ENCODE data around the gene RFTN1. TPM values are rescaled to one million over a fixed set of nuclear protein-coding genes. Genes with fewer than 3 reads are reported as not detected.

The RFTN1 gene
- total and polyA plus RNA-seq, 5 donors from 2014 or later: 87.1 to 111 (median 104) TPM

GRCh38 chr3:16357186-16358121 is 156.0 kb downstream of the RFTN1 start:
- Histone ChIP-seq H3K27ac (ENCODE audit: insufficient read depth, low read length, poor library complexity, severe bottlenecking) (no peak overlapping the region), H3K4me3 (ENCODE audit: low read depth, low read length) (no peak overlapping the region), H3K36me3 (ENCODE audit: control insufficient read depth, insufficient read depth, low read length) (peaks cover 59% of the 10 kb centered on the region), H3K9me3 (ENCODE audit: control insufficient read depth in 2 of 2, low read length in 2 of 2) (no peaks in the 10 kb centered on the region), H3K27me3 (ENCODE audit: control insufficient read depth, insufficient read depth, low read length) (no peaks in the 10 kb centered on the region), H3K4me1 (ENCODE audit: control insufficient read depth, insufficient read depth, low read length, poor library complexity, severe bottlenecking) (no peaks in the 10 kb centered on the region)
- no peak for DNase-seq
- Mint-ChIP-seq H3K27ac (peak overlapping the region; percentile 20 to 81 (median 69)), H3K9me3 (no peaks in the 10 kb centered on the region), H3K4me1 (peaks cover 20 to 38% (median 29%) of the 10 kb centered on the region in 4 donors), H3K27me3 (no peaks in the 10 kb centered on the region), H3K36me3 (peaks cover 49% of the 10 kb centered on the region), H3K4me3 (peak overlapping the region in 1 of 4 donors; percentile 52)
- no peak for ATAC-seq (ENCODE audit: low read depth in 2 of 2)

DNA sequence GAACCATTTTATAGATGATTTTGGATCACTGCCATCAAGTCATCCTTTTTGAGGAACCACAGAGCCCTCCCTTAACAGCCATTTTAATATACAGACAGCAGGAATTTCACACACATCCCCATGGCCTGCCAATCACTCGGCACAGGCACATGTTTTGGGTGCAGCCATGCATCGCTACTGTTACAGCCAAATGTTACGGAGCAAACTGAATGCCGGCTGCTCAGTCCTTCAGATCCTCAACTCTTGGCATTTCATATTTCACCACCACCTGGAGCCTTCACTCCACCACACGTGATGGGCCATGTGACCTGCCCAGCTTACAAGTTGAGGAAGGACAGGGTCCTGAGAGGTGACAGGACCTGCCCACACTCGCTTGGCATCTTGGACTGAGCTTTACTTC is 157.7 kb downstream of the RFTN1 start:
- no peak for ATAC-seq (ENCODE audit: low read depth in 2 of 2)

DNA sequence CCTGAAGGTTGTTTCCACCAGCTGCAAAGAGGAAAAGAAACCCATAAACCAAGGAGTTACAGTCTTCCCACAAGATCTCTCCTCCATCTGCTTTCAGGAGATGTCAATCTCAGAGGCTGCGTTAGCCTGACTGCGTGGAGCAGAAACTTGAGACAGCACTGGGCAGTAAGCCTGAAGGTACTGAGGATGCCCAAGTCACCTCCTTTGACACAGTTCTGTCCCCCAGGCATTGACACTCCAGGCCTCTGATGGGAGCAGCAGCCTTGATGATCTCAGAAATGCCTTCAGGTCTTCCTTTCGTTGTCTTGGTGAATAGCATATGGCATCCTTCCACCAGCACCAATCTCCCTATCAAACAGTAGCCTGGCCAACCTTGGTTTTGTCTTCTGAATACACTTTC is 159.2 kb downstream of the RFTN1 start:
- Histone ChIP-seq H3K27ac (ENCODE audit: insufficient read depth, low read length, poor library complexity, severe bottlenecking) (no peak overlapping the region), H3K27me3 (ENCODE audit: control insufficient read depth, insufficient read depth, low read length) (no peaks in the 10 kb centered on the region), H3K36me3 (ENCODE audit: control insufficient read depth, insufficient read depth, low read length) (peaks cover 73% of the 10 kb centered on the region), H3K4me1 (ENCODE audit: control insufficient read depth, insufficient read depth, low read length, poor library complexity, severe bottlenecking) (no peaks in the 10 kb centered on the region), H3K4me3 (ENCODE audit: low read depth, low read length) (no peak overlapping the region), H3K9me3 (ENCODE audit: control insufficient read depth in 2 of 2, low read length in 2 of 2) (no peaks in the 10 kb centered on the region)
- Mint-ChIP-seq H3K27ac (peak overlapping the region; percentile 44 to 87 (median 66)), H3K9me3 (no peaks in the 10 kb centered on the region), H3K4me3 (no peak overlapping the region), H3K4me1 (peaks cover 26 to 43% (median 33%) of the 10 kb centered on the region in 4 donors), H3K27me3 (no peaks in the 10 kb centered on the region), H3K36me3 (peaks cover 58% of the 10 kb centered on the region)
- ATAC-seq (ENCODE audit: low read depth in 2 of 2): no peak
- DNase-seq: no peak

More for the DNA sequence above, 157.7 kb downstream of the RFTN1 start:
- Mint-ChIP-seq H3K27me3 (no peaks in the 10 kb centered on the region), H3K4me1 (peaks cover 20 to 39% (median 29%) of the 10 kb centered on the region in 4 donors), H3K27ac (peak overlapping the region in 1 of 3 donors; percentile 73), H3K9me3 (no peaks in the 10 kb centered on the region), H3K36me3 (peaks cover 44% of the 10 kb centered on the region), H3K4me3 (no peak overlapping the region)
- Histone ChIP-seq H3K27ac (ENCODE audit: insufficient read depth, low read length, poor library complexity, severe bottlenecking) (no peak overlapping the region), H3K27me3 (ENCODE audit: control insufficient read depth, insufficient read depth, low read length) (no peaks in the 10 kb centered on the region), H3K4me1 (ENCODE audit: control insufficient read depth, insufficient read depth, low read length, poor library complexity, severe bottlenecking) (no peaks in the 10 kb centered on the region), H3K9me3 (ENCODE audit: control insufficient read depth in 2 of 2, low read length in 2 of 2) (no peaks in the 10 kb centered on the region), H3K4me3 (ENCODE audit: low read depth, low read length) (no peak overlapping the region), H3K36me3 (ENCODE audit: control insufficient read depth, insufficient read depth, low read length) (peaks cover 62% of the 10 kb centered on the region)
- DNase-seq: no peak

DNA sequence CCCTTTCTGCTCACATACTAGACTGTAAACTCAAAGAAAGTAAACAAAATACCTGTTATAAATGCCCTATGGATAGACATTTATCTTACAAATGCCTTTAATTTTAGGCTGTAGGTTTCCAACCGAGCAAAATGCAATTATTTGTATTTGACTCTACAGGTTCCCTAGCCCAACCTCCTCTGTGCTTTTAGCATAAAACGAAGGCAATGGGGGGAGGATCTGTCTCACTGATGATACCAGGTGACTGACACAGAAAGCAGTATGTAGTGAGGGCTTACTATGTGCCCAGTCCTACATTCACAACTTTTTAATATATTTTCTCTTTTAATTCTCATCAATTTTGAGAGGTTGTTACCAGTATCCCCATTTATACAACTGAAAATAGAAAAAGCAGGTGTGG is 161.1 kb downstream of the RFTN1 start:
- H3K27ac Mint-ChIP-seq: peak overlapping the region in 2 of 3 donors; percentile 85
- Histone ChIP-seq H3K27ac (ENCODE audit: insufficient read depth, low read length, poor library complexity, severe bottlenecking) (no peak overlapping the region), H3K36me3 (ENCODE audit: control insufficient read depth, insufficient read depth, low read length) (peaks cover 80% of the 10 kb centered on the region), H3K4me1 (ENCODE audit: control insufficient read depth, insufficient read depth, low read length, poor library complexity, severe bottlenecking) (no peaks in the 10 kb centered on the region), H3K4me3 (ENCODE audit: low read depth, low read length) (no peak overlapping the region), H3K27me3 (ENCODE audit: control insufficient read depth, insufficient read depth, low read length) (no peaks in the 10 kb centered on the region), H3K9me3 (ENCODE audit: control insufficient read depth in 2 of 2, low read length in 2 of 2) (no peaks in the 10 kb centered on the region)
- no peak overlapping the region for H3K4me3 Mint-ChIP-seq
- peaks cover 66% of the 10 kb centered on the region for H3K36me3 Mint-ChIP-seq
- no peaks in the 10 kb centered on the region for H3K27me3 Mint-ChIP-seq
- ATAC-seq (ENCODE audit: low read depth in 2 of 2): no peak
- H3K9me3 Mint-ChIP-seq: no peaks in the 10 kb centered on the region
- DNase-seq: no peak
- H3K4me1 Mint-ChIP-seq: peaks cover 26 to 41% (median 34%) of the 10 kb centered on the region in 4 donors

DNA sequence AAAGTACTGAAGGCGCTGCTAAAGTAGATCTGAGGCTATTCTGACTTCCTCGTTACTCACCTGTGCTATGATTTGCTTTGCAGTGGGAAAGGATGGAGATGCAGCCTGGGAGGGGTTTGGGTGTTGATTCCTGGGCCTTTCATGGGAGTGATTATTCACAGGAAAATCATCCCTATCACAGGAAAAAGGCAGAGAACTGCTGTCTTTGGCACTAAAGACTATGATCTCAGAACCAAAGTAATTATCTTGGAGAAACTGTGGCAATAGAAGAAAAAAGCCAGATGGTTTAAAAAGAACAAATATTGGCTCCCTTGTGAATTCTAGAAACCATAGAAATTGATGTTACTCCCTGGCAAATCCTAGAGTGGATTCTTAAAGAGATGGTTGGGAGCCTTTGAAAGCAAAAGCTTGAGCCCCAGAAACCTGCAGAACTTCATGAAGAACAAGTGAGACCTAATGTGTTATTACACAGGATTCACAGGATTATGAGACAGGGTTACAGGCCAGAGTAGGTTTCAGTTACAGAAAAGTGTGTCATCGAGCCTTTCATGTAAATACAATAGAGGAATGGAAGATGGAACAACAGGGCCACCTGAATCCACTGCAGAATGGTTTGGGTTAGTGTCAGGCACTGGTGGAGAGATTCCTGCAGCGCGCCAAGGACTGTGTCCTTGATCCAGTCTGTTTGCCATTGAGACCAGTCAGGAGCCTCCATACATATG is 162.7 kb downstream of the RFTN1 start:
- peaks cover 79% of the 10 kb centered on the region for H3K36me3 ChIP-seq (ENCODE audit: control insufficient read depth, insufficient read depth, low read length)
- ATAC-seq (ENCODE audit: low read depth in 2 of 2) (no peak), DNase-seq (no peak)
- no peaks in the 10 kb centered on the region for H3K27me3 ChIP-seq (ENCODE audit: control insufficient read depth, insufficient read depth, low read length)
- no peak overlapping the region for H3K4me3 ChIP-seq (ENCODE audit: low read depth, low read length)
- Mint-ChIP-seq H3K4me3 (no peak overlapping the region), H3K4me1 (peaks cover 26 to 53% (median 38%) of the 10 kb centered on the region in 4 donors), H3K9me3 (no peaks in the 10 kb centered on the region), H3K27ac (peak overlapping the region in 2 of 3 donors; percentile 18 to 85), H3K36me3 (peaks cover 65% of the 10 kb centered on the region), H3K27me3 (no peaks in the 10 kb centered on the region)
- no peaks in the 10 kb centered on the region for H3K4me1 ChIP-seq (ENCODE audit: control insufficient read depth, insufficient read depth, low read length, poor library complexity, severe bottlenecking)
- H3K9me3 ChIP-seq (ENCODE audit: control insufficient read depth in 2 of 2, low read length in 2 of 2): no peaks in the 10 kb centered on the region
- no peak overlapping the region for H3K27ac ChIP-seq (ENCODE audit: insufficient read depth, low read length, poor library complexity, severe bottlenecking)

DNA sequence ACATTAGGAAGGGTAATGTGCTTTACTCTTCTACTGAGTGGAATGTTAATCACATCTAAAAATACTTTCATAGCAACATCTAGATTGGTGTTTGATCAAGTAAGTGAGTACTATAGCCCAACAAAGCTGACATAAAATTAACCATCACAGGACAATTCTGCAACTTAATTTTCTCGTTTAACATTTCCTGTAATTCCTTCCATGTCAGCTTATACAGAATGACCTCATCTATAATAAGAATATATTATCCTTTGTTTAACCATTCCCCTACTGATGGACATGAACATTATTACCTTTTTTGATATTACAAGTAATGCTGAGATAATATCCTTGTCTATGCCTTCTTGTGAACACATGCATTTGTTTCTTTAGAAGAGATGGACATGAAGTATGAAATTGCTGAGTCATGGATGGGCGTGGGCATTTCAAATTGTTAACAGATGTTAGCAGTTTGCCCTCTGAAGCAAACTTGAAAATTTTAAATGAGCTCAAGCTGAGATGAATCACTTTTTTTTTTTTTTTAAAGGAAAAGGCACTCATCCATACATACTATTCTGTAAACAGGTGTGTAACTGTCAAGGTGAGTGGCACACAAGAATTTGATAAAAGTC is 163.4 kb downstream of the RFTN1 start:
- H3K4me3 ChIP-seq (ENCODE audit: low read depth, low read length): no peak overlapping the region
- H3K27me3 ChIP-seq (ENCODE audit: control insufficient read depth, insufficient read depth, low read length): no peaks in the 10 kb centered on the region
- no peak for DNase-seq
- no peaks in the 10 kb centered on the region for H3K9me3 ChIP-seq (ENCODE audit: control insufficient read depth in 2 of 2, low read length in 2 of 2)
- Mint-ChIP-seq H3K4me3 (no peak overlapping the region), H3K9me3 (no peaks in the 10 kb centered on the region), H3K27me3 (no peaks in the 10 kb centered on the region), H3K36me3 (peaks cover 67% of the 10 kb centered on the region), H3K27ac (peak overlapping the region in 2 of 3 donors; percentile 70 to 85), H3K4me1 (peaks cover 24 to 54% (median 38%) of the 10 kb centered on the region in 4 donors)
- H3K4me1 ChIP-seq (ENCODE audit: control insufficient read depth, insufficient read depth, low read length, poor library complexity, severe bottlenecking): no peaks in the 10 kb centered on the region
- H3K36me3 ChIP-seq (ENCODE audit: control insufficient read depth, insufficient read depth, low read length): peaks cover 81% of the 10 kb centered on the region
- no peak for ATAC-seq (ENCODE audit: low read depth in 2 of 2)
- H3K27ac ChIP-seq (ENCODE audit: insufficient read depth, low read length, poor library complexity, severe bottlenecking): no peak overlapping the region

DNA sequence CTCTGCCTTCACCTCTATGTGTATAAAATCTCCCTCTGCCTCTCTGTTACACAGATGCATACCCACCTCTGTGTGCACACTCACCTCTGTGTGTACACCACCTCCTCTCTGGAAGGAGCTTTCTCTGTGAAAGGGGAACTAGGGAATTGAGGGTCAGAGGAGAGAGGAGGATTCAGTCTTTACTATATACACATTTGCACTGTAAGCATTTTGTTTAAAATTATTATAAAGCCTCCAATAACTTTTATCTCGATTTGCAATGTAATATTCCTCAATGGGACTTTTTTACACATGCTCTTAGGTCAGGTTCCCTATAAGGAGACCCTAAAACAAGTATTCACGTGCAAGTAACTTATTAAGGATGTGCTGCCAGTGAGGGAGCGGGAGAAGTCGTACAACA is 166.0 kb downstream of the RFTN1 start:
- Mint-ChIP-seq H3K4me1 (peaks cover 19 to 69% (median 43%) of the 10 kb centered on the region in 4 donors), H3K27ac (peak overlapping the region in 1 of 3 donors; percentile 84), H3K36me3 (peaks cover 69% of the 10 kb centered on the region), H3K4me3 (no peak overlapping the region), H3K9me3 (peaks cover 0 to 6% (median 0%) of the 10 kb centered on the region in 7 donors), H3K27me3 (no peaks in the 10 kb centered on the region)
- ATAC-seq (ENCODE audit: low read depth in 2 of 2): no peak
- Histone ChIP-seq H3K4me3 (ENCODE audit: low read depth, low read length) (no peak overlapping the region), H3K36me3 (ENCODE audit: control insufficient read depth, insufficient read depth, low read length) (peaks cover 75% of the 10 kb centered on the region), H3K9me3 (ENCODE audit: control insufficient read depth in 2 of 2, low read length in 2 of 2) (no peaks in the 10 kb centered on the region), H3K27ac (ENCODE audit: insufficient read depth, low read length, poor library complexity, severe bottlenecking) (no peak overlapping the region), H3K4me1 (ENCODE audit: control insufficient read depth, insufficient read depth, low read length, poor library complexity, severe bottlenecking) (no peaks in the 10 kb centered on the region), H3K27me3 (ENCODE audit: control insufficient read depth, insufficient read depth, low read length) (no peaks in the 10 kb centered on the region)
- DNase-seq: no peak
